NCI-H1105 treated with DMSO at 0.1 percent for 48 hours (cell line): ENCODE results near the gene ZNF71.
A peak's percentile ranks its signal among the peaks of the same experiment; 100 is the strongest.
"Not testable (repeated sequence)": the region's sequence is repeated elsewhere in the genome, so short reads cannot be mapped to it uniquely, and the experiment has no call there.

ENCODE experiments used
- DNase-seq: peaks from one replicate; lab custom pipeline; 2025; lab: John Stamatoyannopoulos, UW

Gene ZNF71

GRCh38 chr19:56622374-56622773 is 27.3 kb downstream of the ZNF71 start:
- no peak for DNase-seq

- no peak for DNase-seq
Observed at GRCh38 chr19:56623006-56623405, 27.9 kb downstream of the ZNF71 start.

DNA sequence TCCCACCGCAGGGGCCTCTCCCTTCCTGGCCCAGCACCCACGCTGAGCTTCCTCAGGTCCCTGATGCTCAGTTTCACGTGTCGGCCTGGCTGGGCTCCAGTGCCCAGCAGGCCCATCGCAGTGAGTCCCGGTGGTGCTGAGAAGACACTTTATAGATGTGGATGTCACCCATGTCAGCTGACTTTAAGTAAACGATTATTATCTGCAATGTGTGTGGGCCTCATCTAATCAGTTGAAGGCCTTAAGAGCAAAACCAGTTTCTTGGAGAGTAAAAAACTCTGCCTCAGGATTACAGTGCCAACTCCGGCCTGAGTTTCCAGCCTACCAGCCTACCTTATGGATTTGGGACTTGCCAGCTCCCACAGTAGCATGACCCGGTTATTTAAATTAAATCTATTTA is 30.6 kb downstream of the ZNF71 start:
- no peak for DNase-seq

DNA sequence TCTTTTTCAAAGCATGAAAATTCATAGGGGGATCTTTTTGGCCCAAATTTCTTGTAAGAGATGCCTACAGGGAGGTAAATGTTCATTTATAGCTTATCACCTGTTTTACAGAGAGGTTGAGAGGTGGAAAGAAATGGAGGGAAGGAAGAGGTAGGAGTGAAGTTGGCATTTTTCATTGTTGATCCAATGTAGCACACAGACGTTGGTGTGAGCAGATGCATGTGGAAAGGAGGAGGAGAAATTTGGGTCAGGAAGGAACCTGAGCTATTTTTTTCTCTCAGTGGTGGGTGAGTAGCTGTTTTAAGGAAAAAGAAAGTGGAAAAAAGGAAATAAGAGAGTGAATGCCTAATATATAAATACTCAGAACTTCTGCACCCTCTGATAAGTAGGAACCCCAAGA is 37.9 kb downstream of the ZNF71 start:
- no peak for DNase-seq

DNA sequence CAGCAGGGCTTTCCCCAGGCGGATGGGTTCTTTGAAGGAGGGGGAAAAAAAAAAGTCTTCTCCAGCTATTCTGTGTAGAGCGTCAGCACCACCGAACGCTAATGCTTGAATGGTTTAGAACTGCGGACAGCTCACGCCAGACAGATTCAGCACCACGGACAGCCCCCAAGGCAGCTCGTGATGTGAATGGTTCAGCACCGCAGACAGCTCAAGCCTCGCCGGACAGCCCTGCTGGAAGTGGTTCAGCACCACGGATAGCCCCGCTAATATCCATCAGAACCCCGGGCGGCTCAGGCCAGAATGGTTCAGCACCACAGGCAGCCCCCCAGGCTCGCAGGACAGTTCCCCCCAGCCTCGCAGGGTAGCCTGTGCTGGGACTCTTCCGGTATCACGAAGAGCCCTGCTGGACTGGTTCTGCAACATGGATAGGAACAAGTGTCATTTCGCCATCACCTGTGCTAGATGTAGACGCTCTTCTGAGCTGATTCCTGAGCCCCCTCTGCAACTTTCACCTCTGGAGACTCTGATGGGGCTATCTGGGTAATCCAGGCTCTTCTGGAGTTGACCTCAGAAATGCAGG is 43.0 kb downstream of the ZNF71 start:
- DNase-seq, result no peak

GRCh38 chr19:56639217-56639616 is 44.1 kb downstream of the ZNF71 start:
- no peak for DNase-seq

DNA sequence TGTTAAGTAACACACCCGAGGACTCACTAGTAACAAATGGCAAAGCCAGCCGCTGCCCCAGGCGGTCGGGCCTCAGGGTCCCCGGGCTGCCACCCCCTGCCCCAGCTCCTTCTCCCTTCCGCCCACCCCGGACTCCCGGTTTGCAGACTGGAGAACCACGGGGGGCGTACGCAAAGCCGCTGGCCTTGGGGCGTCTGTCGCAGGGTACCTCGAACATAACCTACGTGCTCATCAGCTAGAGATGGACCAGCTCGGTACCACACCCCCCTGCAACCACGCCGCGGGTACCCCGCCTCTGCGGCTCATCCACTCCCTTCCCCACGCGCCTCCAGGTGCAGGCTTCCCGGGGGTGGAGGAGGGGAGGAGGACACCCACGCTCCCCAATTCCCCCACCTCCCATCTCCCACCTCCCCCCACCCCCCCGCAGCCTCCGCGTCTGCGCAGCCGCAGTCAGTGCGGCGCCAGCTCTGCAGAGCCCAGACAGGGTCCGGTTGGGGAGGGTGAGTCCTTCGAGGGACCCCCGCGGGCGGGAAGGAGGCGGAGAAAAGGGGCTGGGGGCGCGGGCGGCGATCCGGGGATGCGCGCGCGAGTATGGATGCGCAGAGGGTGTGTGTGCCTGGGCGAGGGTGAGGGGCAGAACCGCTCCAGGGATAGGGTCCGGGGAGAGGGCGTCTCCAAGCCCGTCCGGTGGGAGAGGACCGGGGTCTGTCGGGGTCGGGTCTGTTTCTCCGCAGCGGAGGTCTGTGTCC is 47.8 kb downstream of the ZNF71 start, which contains the start of gene SMIM17:
TSS of gene SMIM17 (plus strand) at position 449 of the 749 bp plus-strand sequence. CDS start 2,509 bp downstream, outside the sequence.
- no peak for DNase-seq

DNA sequence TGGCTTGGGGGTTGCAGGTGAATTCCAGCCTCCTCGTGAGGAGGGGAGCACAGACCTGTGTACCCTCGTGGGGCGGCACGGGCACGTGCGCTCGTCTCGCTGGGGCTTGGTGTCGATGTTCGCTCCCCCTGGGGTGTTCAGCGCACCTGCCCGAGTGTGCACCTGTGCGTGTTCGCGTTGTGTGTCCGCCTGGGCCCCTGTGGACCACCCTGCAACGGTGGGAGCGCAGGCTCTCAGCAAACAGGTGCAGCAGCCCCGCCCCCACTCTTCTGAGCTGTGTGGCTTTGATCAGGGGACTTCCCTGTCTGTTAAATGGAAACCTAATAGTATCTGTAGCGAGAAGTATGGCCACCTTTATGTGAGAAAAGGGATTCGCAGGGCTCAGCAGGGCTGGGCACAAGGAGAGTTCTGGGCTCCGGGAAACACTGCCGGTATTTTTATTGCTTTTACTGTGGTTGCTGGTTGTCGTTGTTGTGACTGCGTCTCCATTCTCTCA is 48.4 kb downstream of the ZNF71 start:
- DNase-seq, result no peak

GRCh38 chr19:56654151-56654550 is 59.0 kb downstream of the ZNF71 start:
- DNase-seq, result no peak

GRCh38 chr19:56660381-56661107 is 65.4 kb downstream of the ZNF71 start:
- no peak for DNase-seq

DNA sequence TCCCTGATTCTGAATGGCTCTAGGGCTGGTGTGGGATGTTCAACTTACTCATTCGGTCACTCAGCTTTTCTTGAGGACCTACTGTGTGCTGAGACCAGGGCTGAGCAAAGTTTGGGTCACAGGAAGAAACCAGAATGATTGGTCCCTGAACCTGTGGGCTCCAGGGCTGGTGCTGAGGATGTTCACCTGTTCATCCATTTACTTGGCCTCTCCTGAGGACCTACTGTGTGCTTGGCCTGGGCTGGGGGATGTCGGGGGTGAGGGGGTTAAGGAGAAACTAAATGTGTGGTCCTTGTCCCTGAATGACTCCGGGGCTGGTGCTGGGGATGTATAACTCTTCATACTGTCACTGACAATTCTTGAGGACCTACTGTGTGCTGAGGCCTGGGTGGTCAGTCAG is 66.1 kb downstream of the ZNF71 start:
- DNase-seq, result no peak

GRCh38 chr19:56663931-56664500 is 68.9 kb downstream of the ZNF71 start:
- no peak for DNase-seq

GRCh38 chr19:56664511-56664910 is 69.4 kb downstream of the ZNF71 start:
- no peak for DNase-seq

- no peak for DNase-seq
Observed at GRCh38 chr19:56667311-56667870, 72.3 kb downstream of the ZNF71 start.

DNA sequence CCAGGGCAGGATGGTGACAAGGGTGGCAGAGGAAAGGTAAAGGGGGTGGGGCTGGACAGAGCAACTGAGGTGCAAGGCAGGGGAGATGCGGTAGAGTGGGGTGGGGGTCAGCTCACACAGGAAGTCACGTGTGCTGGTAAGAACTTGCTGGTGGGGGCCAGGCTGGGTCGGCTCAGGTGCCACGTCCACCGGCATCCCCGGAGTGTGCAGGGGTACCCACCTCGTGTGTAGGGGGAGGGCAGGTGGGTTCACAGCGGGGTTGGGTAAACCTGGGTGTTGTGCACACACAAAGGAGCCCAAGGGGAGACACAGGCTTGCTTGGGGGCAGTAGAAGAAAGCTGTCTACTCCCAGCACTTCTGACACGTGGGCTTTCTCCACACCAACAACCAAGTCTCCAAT is 73.6 kb downstream of the ZNF71 start:
- no peak for DNase-seq

- no peak for DNase-seq
Observed at GRCh38 chr19:56670401-56670960, 75.4 kb downstream of the ZNF71 start.

- peak; percentile 17 for DNase-seq
Observed at GRCh38 chr19:56670961-56671612, 76.0 kb downstream of the ZNF71 start.

- DNase-seq, result no peak
Observed at GRCh38 chr19:56671613-56671994, 76.5 kb downstream of the ZNF71 start, which contains the start of gene ZNF835. ZNF835 (minus strand) TSS chr19:56671757; CDS start chr19:56665198, 6,559 bp downstream.

- DNase-seq, result not testable (repeated sequence)
Observed at GRCh38 chr19:56672610-56673009, 77.5 kb downstream of the ZNF71 start.
